Endothelial cell of umbilical vein (primary cell): ENCODE data around the gene ZBTB4.

Experiments used
- EZH2 ChIP-seq: IDR thresholded peaks from 2 replicates; pipeline ENCODE4 v1.6.1; 2012; ENCODE audit warnings: borderline replicate concordance, low read depth, mild to moderate bottlenecking, moderate library complexity, low read length, inconsistent platforms; ENCODE audit not compliant: severe bottlenecking
- FOS ChIP-seq: IDR thresholded peaks from 2 replicates; pipeline ENCODE4 v1.6.1; 2011; ENCODE audit warnings: mild to moderate bottlenecking, low read length, moderate library complexity, borderline replicate concordance; ENCODE audit not compliant: insufficient read depth
- GATA2 ChIP-seq: IDR thresholded peaks from 2 replicates; pipeline ENCODE4 v1.7.0; 2011; ENCODE audit warnings: low read depth, mild to moderate bottlenecking, moderate library complexity, mixed read lengths, low read length; ENCODE audit not compliant: insufficient read length, insufficient read depth
- JUN ChIP-seq: IDR thresholded peaks from 2 replicates; pipeline ENCODE4 v1.6.1; 2011; ENCODE audit warnings: borderline replicate concordance, low read depth; ENCODE audit not compliant: insufficient read length, insufficient read depth
- MYC ChIP-seq: IDR thresholded peaks from one replicate; pipeline ENCODE4 v1.6.1; 2011; ENCODE audit warnings: mild to moderate bottlenecking, low read depth, low read length
- POLR2A ChIP-seq: IDR thresholded peaks from 2 replicates; pipeline ENCODE4 v1.6.1; 2012; ENCODE audit warnings: low read depth, mild to moderate bottlenecking, control low read depth, low read length
- POLR2AphosphoS5 ChIP-seq: IDR thresholded peaks from 2 replicates; pipeline ENCODE4 v1.6.1; 2012; ENCODE audit warnings: low read depth, mild to moderate bottlenecking, control low read depth, low read length, moderate library complexity; ENCODE audit not compliant: insufficient read depth
- TF ChIP-seq, protein P1 (sequence below): IDR thresholded peaks from 2 replicates; pipeline ENCODE4 v1.6.1; 2011; ENCODE audit not compliant: insufficient read depth, insufficient read length
- TF ChIP-seq, protein P2 (sequence below), 2 donors: IDR thresholded peaks; 1 replicate in 1 of 2; 2 replicates in 1 of 2; pipeline ENCODE4 v1.5.1; 2011; ENCODE audit warnings: low read length in 2 of 2, mild to moderate bottlenecking in 2 of 2, moderate library complexity in 2 of 2, control low read depth in 1 of 2, inconsistent platforms in 1 of 2, low read depth in 1 of 2; ENCODE audit not compliant: insufficient read depth in 1 of 2; ENCODE audit errors: extremely low read depth in 1 of 2

GRCh38 chr17:7411427-7411750 lies 68.0 kb downstream of the ZBTB4 start:
- no peak for TF ChIP-seq JUN
- TF ChIP-seq, protein P1, sequence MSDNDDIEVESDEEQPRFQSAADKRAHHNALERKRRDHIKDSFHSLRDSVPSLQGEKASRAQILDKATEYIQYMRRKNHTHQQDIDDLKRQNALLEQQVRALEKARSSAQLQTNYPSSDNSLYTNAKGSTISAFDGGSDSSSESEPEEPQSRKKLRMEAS, result no peak
- no peak for TF ChIP-seq POLR2A
- TF ChIP-seq, protein P2, sequence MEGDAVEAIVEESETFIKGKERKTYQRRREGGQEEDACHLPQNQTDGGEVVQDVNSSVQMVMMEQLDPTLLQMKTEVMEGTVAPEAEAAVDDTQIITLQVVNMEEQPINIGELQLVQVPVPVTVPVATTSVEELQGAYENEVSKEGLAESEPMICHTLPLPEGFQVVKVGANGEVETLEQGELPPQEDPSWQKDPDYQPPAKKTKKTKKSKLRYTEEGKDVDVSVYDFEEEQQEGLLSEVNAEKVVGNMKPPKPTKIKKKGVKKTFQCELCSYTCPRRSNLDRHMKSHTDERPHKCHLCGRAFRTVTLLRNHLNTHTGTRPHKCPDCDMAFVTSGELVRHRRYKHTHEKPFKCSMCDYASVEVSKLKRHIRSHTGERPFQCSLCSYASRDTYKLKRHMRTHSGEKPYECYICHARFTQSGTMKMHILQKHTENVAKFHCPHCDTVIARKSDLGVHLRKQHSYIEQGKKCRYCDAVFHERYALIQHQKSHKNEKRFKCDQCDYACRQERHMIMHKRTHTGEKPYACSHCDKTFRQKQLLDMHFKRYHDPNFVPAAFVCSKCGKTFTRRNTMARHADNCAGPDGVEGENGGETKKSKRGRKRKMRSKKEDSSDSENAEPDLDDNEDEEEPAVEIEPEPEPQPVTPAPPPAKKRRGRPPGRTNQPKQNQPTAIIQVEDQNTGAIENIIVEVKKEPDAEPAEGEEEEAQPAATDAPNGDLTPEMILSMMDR (IDR thresholded peaks at IDR 0.05; ENCODE audit: extremely low read depth in 1 of 2, insufficient read depth in 1 of 2, low read depth in 1 of 2, low read length in 2 of 2), result no peak
- no peak for TF ChIP-seq MYC
- no peak for TF ChIP-seq EZH2
- no peak for TF ChIP-seq POLR2AphosphoS5
- no peak for TF ChIP-seq GATA2
- no peak for TF ChIP-seq FOS
